ENCODE data around the gene KCNMB1.

The KCNMB1 gene

GRCh38 chr5:170338291-170338690 is 50.9 kb downstream of the KCNMB1 start:
- no peak overlapping the region for H3K4me3 ChIP-seq (ENCODE audit: low read depth, low read length)
- TF ChIP-seq POLR2A (IDR thresholded peaks at IDR 0.05; ENCODE audit: extremely low read depth, insufficient read length), result no peak
- 0 out of 2 replicates have a peak, but pooled peaks have one; percentile 10 for TF ChIP-seq MYC (IDR thresholded peaks at IDR 0.05; ENCODE audit: low read depth, low read length)
- DNase-seq (ENCODE audit: low read depth), result no peak

DNA sequence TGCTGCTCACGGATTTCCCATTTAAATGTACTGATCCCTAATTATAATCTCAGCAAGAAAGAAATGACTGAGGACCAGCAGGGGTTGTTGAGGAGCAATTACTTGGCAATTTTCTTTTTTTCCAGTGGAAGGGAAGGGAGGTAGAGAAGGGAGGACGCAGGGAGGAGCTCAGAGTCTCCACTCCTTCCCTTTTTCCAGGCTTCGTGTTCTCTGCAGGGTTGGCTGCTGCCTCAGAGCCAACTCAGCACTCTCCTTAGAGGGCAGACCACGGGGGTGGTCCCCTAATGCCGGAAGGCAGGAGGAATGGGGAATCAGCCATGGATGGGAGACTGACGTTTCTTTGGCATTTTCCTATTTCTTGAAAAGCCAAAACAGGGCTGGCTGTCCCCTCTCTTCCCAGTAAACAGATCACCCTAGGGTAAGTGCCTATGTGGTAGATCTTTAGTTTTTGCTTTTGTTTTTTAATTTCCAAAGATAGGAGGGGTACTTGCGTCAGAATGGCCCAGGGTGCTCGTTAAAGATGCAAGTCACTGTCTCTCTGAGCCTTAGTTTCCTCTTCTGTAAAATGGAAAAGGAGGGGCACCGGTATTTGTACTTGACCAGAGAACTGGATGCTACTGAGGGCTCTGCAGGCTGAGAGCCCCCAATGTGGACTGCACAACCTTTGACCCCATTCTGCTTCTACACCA is 52.0 kb downstream of the KCNMB1 start:
- peak; percentile 38 for DNase-seq (ENCODE audit: low read depth)
- TF ChIP-seq MAX (IDR thresholded peaks at IDR 0.05; ENCODE audit: low read depth, low read length) (no peak), MYC (IDR thresholded peaks at IDR 0.05; ENCODE audit: low read depth, low read length) (no peak), POLR2A (IDR thresholded peaks at IDR 0.05; ENCODE audit: extremely low read depth, insufficient read length) (no peak)
- TF ChIP-seq, protein P1, sequence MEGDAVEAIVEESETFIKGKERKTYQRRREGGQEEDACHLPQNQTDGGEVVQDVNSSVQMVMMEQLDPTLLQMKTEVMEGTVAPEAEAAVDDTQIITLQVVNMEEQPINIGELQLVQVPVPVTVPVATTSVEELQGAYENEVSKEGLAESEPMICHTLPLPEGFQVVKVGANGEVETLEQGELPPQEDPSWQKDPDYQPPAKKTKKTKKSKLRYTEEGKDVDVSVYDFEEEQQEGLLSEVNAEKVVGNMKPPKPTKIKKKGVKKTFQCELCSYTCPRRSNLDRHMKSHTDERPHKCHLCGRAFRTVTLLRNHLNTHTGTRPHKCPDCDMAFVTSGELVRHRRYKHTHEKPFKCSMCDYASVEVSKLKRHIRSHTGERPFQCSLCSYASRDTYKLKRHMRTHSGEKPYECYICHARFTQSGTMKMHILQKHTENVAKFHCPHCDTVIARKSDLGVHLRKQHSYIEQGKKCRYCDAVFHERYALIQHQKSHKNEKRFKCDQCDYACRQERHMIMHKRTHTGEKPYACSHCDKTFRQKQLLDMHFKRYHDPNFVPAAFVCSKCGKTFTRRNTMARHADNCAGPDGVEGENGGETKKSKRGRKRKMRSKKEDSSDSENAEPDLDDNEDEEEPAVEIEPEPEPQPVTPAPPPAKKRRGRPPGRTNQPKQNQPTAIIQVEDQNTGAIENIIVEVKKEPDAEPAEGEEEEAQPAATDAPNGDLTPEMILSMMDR (IDR thresholded peaks at IDR 0.05; ENCODE audit: low read depth, low read length), result no peak
- H3K4me3 ChIP-seq (ENCODE audit: low read depth, low read length), result no peak overlapping the region

DNA sequence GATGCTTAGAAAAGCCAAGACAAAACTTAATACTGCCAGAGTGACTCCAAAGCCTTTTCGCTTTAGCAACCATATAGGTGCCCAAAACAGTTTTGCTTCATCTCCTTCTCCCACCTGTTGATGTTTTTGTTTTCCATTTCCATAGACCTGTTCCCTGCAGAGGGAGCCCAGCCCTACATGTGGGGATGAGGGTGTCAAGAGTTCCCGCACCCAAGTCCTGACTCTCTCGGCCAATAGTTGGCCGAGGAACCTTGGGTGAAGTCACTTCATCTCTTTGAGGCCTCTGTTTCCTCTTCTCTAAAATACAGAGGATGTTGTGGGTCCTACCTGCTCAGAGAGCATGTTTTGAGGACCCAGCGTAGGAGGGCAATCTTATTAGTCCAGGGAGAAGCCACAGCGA is 53.1 kb downstream of the KCNMB1 start:
- TF ChIP-seq POLR2A (IDR thresholded peaks at IDR 0.05; ENCODE audit: extremely low read depth, insufficient read length) (no peak), MAX (IDR thresholded peaks at IDR 0.05; ENCODE audit: low read depth, low read length) (no peak), MYC (IDR thresholded peaks at IDR 0.05; ENCODE audit: low read depth, low read length) (no peak)
- TF ChIP-seq, protein P1 (IDR thresholded peaks at IDR 0.05; ENCODE audit: low read depth, low read length), result no peak
- DNase-seq (ENCODE audit: low read depth), result no peak

GRCh38 chr5:170334626-170335025 is 54.5 kb downstream of the KCNMB1 start:
- TF ChIP-seq MYC (IDR thresholded peaks at IDR 0.05; ENCODE audit: low read depth, low read length), result no peak
- TF ChIP-seq, protein P1 (IDR thresholded peaks at IDR 0.05; ENCODE audit: low read depth, low read length), result no peak
- TF ChIP-seq POLR2A (IDR thresholded peaks at IDR 0.05; ENCODE audit: extremely low read depth, insufficient read length), result no peak
- no peak for TF ChIP-seq MAX (IDR thresholded peaks at IDR 0.05; ENCODE audit: low read depth, low read length)

More for the DNA sequence above, 53.1 kb downstream of the KCNMB1 start:
- no peak overlapping the region for H3K4me3 ChIP-seq (ENCODE audit: low read depth, low read length)

DNA sequence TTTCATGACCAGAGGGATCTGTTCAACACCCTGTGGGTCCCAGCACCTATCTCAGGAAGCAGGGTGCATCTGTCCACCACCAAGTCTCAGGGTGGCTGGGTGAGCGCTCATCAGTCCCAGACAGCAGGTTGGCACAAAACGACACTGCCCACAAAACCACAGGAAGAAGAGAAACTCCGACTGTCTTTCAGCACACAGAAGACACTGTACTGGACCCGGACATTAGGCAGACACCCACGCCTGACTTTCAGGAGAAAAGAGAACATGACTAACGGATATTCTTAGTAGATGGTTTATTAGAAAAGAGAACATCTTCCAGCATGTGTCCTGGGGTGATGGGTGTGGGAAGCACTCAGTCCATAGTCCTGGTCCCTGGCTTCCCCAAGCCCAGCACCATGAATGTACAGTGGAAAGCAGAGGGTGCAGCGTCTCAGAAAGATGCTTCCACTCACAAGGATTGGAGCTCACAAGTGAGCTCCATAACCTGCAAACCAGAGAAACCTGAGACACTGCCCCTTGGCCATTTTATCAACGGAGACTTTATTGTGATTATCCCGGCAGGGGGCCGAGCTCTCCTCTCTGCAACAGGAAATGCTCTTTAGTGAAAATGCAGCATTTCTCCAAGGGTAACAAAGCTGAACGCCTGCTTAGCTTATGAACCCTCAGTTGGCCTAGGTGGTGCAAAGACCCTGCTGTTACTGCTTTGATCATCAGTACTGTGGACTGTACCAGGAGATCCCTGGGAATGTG is 55.8 kb downstream of the KCNMB1 start:
- peak overlapping the region; percentile 19 for H3K4me3 ChIP-seq (ENCODE audit: low read depth, low read length)
- TF ChIP-seq, protein P1 (IDR thresholded peaks at IDR 0.05; ENCODE audit: low read depth, low read length), result no peak
- no peak for TF ChIP-seq POLR2A (IDR thresholded peaks at IDR 0.05; ENCODE audit: extremely low read depth, insufficient read length)
- peak; percentile 53 for TF ChIP-seq MAX (IDR thresholded peaks at IDR 0.05; ENCODE audit: low read depth, low read length)
- TF ChIP-seq MYC (IDR thresholded peaks at IDR 0.05; ENCODE audit: low read depth, low read length), result peak; percentile 49
- DNase-seq (ENCODE audit: low read depth), result peak; percentile 93

More at GRCh38 chr5:170334626-170335025, 54.5 kb downstream of the KCNMB1 start:
- no peak for DNase-seq (ENCODE audit: low read depth)
- H3K4me3 ChIP-seq (ENCODE audit: low read depth, low read length), result no peak overlapping the region

DNA sequence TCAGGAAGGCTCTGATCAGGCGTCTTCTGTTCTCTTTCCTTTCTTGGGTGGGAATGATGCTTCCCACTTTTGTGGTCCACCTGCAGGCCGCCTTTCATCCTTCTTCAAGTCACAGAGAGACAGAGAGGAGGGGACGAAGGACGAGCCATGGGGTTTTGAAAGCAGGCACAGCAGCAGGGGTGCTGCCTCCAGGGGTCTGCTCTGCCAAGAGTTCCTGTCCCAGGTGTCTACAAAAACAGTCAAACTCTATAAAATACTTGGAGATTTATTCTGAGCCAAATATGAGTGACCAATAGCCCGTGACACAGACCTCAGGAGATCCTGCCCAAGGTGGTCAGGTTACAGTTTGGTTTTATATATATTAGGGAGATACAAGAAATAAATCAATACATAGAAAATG is 57.1 kb downstream of the KCNMB1 start:
- H3K4me3 ChIP-seq (ENCODE audit: low read depth, low read length), result no peak overlapping the region
- DNase-seq (ENCODE audit: low read depth), result no peak
- TF ChIP-seq MYC (IDR thresholded peaks at IDR 0.05; ENCODE audit: low read depth, low read length) (no peak), MAX (IDR thresholded peaks at IDR 0.05; ENCODE audit: low read depth, low read length) (no peak), POLR2A (IDR thresholded peaks at IDR 0.05; ENCODE audit: extremely low read depth, insufficient read length) (no peak)
- TF ChIP-seq, protein P1 (IDR thresholded peaks at IDR 0.05; ENCODE audit: low read depth, low read length), result no peak

Data from NB4 (cell line).